IMR-90 (cell line): Measurements from ENCODE around the gene PLCD1. TPM values are rescaled to one million over a fixed set of nuclear protein-coding genes. Genes with fewer than 3 reads are reported as not detected.
A peak's percentile ranks its signal among the peaks of the same experiment; 100 is the strongest.

Experiments
- ATAC-seq: fragments of 200-7000 bp; cut with Tn5 transposase; 2 replicates; pipeline ENCODE4 v1.9.1; 2020; ENCODE audit warnings: low read depth, mild to moderate bottlenecking, moderate library complexity
- BruUV-seq: library from RNA; stranded (reverse); fragments of 400-500 nt; replicated peaks from 2 replicates; lab custom pipeline; 2021; lab: Mats Ljungman, UMichigan
- CTCF ChIA-PET: fragments of 300-600 bp; formaldehyde crosslinking; extraction: SDS; loops from one replicate; lab custom pipeline; 2021; ENCODE audit warnings: antibody characterized with exemption; lab: Yijun Ruan, JAX
- POLR2A ChIA-PET: fragments of 300-600 bp; sonication (Branson Sonifier 250); formaldehyde crosslinking; loops from one replicate; lab custom pipeline; 2022; ENCODE audit warnings: antibody characterized with exemption; ENCODE audit not compliant: unreplicated experiment; lab: Charles Lee
- DNase-seq: peaks from one replicate; pipeline ENCODE4 v3.0.0; 2013
- H2AFZ ChIP-seq: replicated peaks from 2 replicates; pipeline ENCODE3; 2013; ENCODE audit warnings: low read length, mild to moderate bottlenecking; ENCODE audit not compliant: poor library complexity
- H2AK5ac ChIP-seq: 2 replicates; pipeline ENCODE4 v1.6.1; 2013; ENCODE audit warnings: low read depth, low read length, inconsistent platforms
- H2AK9ac ChIP-seq: replicated peaks from 2 replicates; pipeline ENCODE3; 2013; ENCODE audit warnings: mild to moderate bottlenecking, low read depth, low read length, moderate library complexity; ENCODE audit not compliant: poor library complexity
- H2BK120ac ChIP-seq: 2 replicates; pipeline ENCODE4 v1.6.1; 2013; ENCODE audit warnings: low read depth, low read length, inconsistent platforms
- H2BK15ac ChIP-seq: 3 replicates; pipeline ENCODE4 v1.6.1; 2013; ENCODE audit warnings: low read depth, low read length, inconsistent platforms
- H2BK20ac ChIP-seq: 2 replicates; pipeline ENCODE4 v1.6.1; 2013; ENCODE audit warnings: low read depth, mild to moderate bottlenecking, inconsistent platforms, low read length, moderate library complexity
- H2BK5ac ChIP-seq: 2 replicates; pipeline ENCODE4 v1.6.1; 2013; ENCODE audit warnings: mild to moderate bottlenecking, low read depth, low read length, inconsistent platforms; ENCODE audit not compliant: poor library complexity, severe bottlenecking
- H3K14ac ChIP-seq: replicated peaks from 2 replicates; pipeline ENCODE4 v1.6.1; 2013; ENCODE audit warnings: low read depth, low read length, inconsistent platforms
- H3K18ac ChIP-seq: 2 replicates; pipeline ENCODE4 v1.6.1; 2013; ENCODE audit warnings: low read depth, low read length, control low read depth
- H3K23ac ChIP-seq: 2 replicates; pipeline ENCODE4 v1.6.1; 2013; ENCODE audit warnings: low read depth, low read length, inconsistent platforms
- H3K27ac ChIP-seq: 2 replicates; pipeline ENCODE4 v1.5.1; 2013; ENCODE audit warnings: mild to moderate bottlenecking, control low read depth, low read length; ENCODE audit not compliant: insufficient read depth
- H3K27me3 ChIP-seq: 2 replicates; pipeline ENCODE4 v1.6.1; 2013; ENCODE audit warnings: low read length; ENCODE audit not compliant: control insufficient read depth, insufficient read depth
- H3K36me3 ChIP-seq: 2 replicates; pipeline ENCODE4 v1.6.1; 2013; ENCODE audit warnings: low read length, mixed read lengths; ENCODE audit not compliant: control insufficient read depth, insufficient read depth
- H3K4ac ChIP-seq: 2 replicates; pipeline ENCODE4 v1.6.1; 2013; ENCODE audit warnings: low read depth, low read length, inconsistent platforms
- H3K4me1 ChIP-seq: 2 replicates; pipeline ENCODE4 v1.6.1; 2013; ENCODE audit warnings: low read length, mixed read lengths; ENCODE audit not compliant: control insufficient read depth, insufficient read depth
- H3K4me2 ChIP-seq: 2 replicates; pipeline ENCODE4 v1.6.1; 2013; ENCODE audit warnings: low read depth, mild to moderate bottlenecking, control low read depth, low read length, moderate library complexity
- H3K4me3 ChIP-seq: 2 replicates; pipeline ENCODE4 v1.5.1; 2013; ENCODE audit warnings: low read depth, mild to moderate bottlenecking, control low read depth, low read length, moderate library complexity; ENCODE audit not compliant: insufficient read depth
- H3K56ac ChIP-seq: 2 replicates; pipeline ENCODE4 v1.6.1; 2013; ENCODE audit warnings: low read length, inconsistent platforms; ENCODE audit not compliant: insufficient read depth; ENCODE audit errors: extremely low read depth
- H3K79me1 ChIP-seq, 2 experiments: 2 replicates each; pipeline ENCODE4 v1.6.1; 2013; ENCODE audit warnings: low read length in 2 of 2, inconsistent platforms in 1 of 2, low read depth in 1 of 2
- H3K9ac ChIP-seq: 2 replicates; pipeline ENCODE4 v1.6.1; 2013; ENCODE audit warnings: low read depth, low read length, control low read depth
- H3K9me1 ChIP-seq: 2 replicates; pipeline ENCODE4 v1.6.1; 2013; ENCODE audit warnings: low read length, inconsistent platforms; ENCODE audit not compliant: insufficient read depth
- H3K9me3 ChIP-seq: 2 replicates; pipeline ENCODE4 v1.6.1; 2013; ENCODE audit warnings: low read length; ENCODE audit not compliant: control insufficient read depth, insufficient read depth
- H4K20me1 ChIP-seq: 2 replicates; pipeline ENCODE4 v1.6.1; 2013; ENCODE audit warnings: low read length, inconsistent platforms; ENCODE audit not compliant: insufficient read depth
- H4K5ac ChIP-seq: 2 replicates; pipeline ENCODE4 v1.6.1; 2013; ENCODE audit warnings: mild to moderate bottlenecking, low read depth, low read length, control low read depth
- H4K8ac ChIP-seq, 2 experiments: 2 replicates each; pipeline ENCODE4 v1.6.1; 2013; ENCODE audit warnings: low read depth in 2 of 2, low read length in 2 of 2, control low read depth in 1 of 2, inconsistent platforms in 1 of 2
- H4K91ac ChIP-seq: 2 replicates; pipeline ENCODE4 v1.6.1; 2013; ENCODE audit warnings: low read depth, low read length, inconsistent platforms; ENCODE audit not compliant: insufficient read depth
- CEBPB ChIP-seq: IDR thresholded peaks from 2 replicates; pipeline ENCODE4 v1.6.1; 2012; ENCODE audit warnings: low read depth, low read length, improper control_type of control experiment
- CHD1 ChIP-seq: IDR thresholded peaks from 2 replicates; pipeline ENCODE4 v1.6.1; 2012; ENCODE audit warnings: low read depth, low read length, improper control_type of control experiment
- CTCF ChIP-seq: conservative IDR thresholded peaks from 2 replicates; pipeline ENCODE4 v1.5.1; 2012; ENCODE audit warnings: mild to moderate bottlenecking, low read depth, low read length, improper control_type of control experiment
- ELK1 ChIP-seq: fragments of 150-350 bp; IDR thresholded peaks from 2 replicates; pipeline ENCODE4 v1.6.1; 2016; ENCODE audit warnings: low read depth, mild to moderate bottlenecking, low read length, moderate library complexity, borderline replicate concordance
- FOS ChIP-seq: fragments of 150-350 bp; IDR thresholded peaks from 2 replicates; pipeline ENCODE4 v1.6.1; 2016; ENCODE audit warnings: low read depth, low read length
- MAFK ChIP-seq: IDR thresholded peaks from 2 replicates; pipeline ENCODE4 v1.6.1; 2012; ENCODE audit warnings: low read depth, low read length, improper control_type of control experiment
- MAZ ChIP-seq: IDR thresholded peaks from 2 replicates; pipeline ENCODE4 v1.6.1; 2012; ENCODE audit warnings: low read depth, mild to moderate bottlenecking, low read length, improper control_type of control experiment, moderate library complexity, borderline replicate concordance
- MXI1 ChIP-seq: IDR thresholded peaks from 2 replicates; pipeline ENCODE4 v1.6.1; 2012; ENCODE audit warnings: low read depth, mild to moderate bottlenecking, low read length, moderate library complexity, borderline replicate concordance
- NFE2L2 ChIP-seq: fragments of 150-350 bp; IDR thresholded peaks from 2 replicates; pipeline ENCODE4 v1.6.1; 2016; ENCODE audit warnings: low read depth, mild to moderate bottlenecking, low read length
- POLR2A ChIP-seq: IDR thresholded peaks from 2 replicates; pipeline ENCODE4 v1.6.1; 2012; ENCODE audit warnings: mild to moderate bottlenecking, low read depth, low read length
- RCOR1 ChIP-seq: IDR thresholded peaks from 2 replicates; pipeline ENCODE4 v1.6.1; 2012; ENCODE audit warnings: mild to moderate bottlenecking, low read length, improper control_type of control experiment; ENCODE audit not compliant: insufficient replicate concordance
- RFX5 ChIP-seq: IDR thresholded peaks from 2 replicates; pipeline ENCODE4 v1.8.0; 2012; ENCODE audit warnings: low read depth, mild to moderate bottlenecking, low read length, moderate library complexity
- SMC3 ChIP-seq: fragments of 150-350 bp; IDR thresholded peaks from 2 replicates; pipeline ENCODE4 v1.6.1; 2016; ENCODE audit warnings: low read depth, mild to moderate bottlenecking, antibody characterized with exemption, low read length, moderate library complexity
- USF2 ChIP-seq: fragments of 150-350 bp; IDR thresholded peaks from 2 replicates; pipeline ENCODE4 v1.6.1; 2017; ENCODE audit warnings: mild to moderate bottlenecking, antibody characterized with exemption, low read length, low read depth
- WGBS, 2 experiments: methylation state at CpG; one replicate each; pipeline versions ENCODE4 v1.1.5 to v1.1.7; 2013; ENCODE audit warnings: missing lambda C conversion rate in 2 of 2; ENCODE audit not compliant: insufficient read length in 1 of 2; ENCODE audit errors: extremely low coverage in 2 of 2; 5-methylcytosine and 5-hydroxymethylcytosine counted together
- dilution Hi-C: fragments of 300-500 bp; cut with HindIII; formaldehyde crosslinking; loops from one replicate; pipeline ENCODE4 v1.14.3; 2018; ENCODE audit warnings: low sequenced_read_pairs; ENCODE audit not compliant: unreplicated experiment
- in situ Hi-C: fragments of 300-500 bp; cut with MboI; formaldehyde crosslinking; loops from 3 replicates; pipeline ENCODE4 v1.14.3; 2019; ENCODE audit warnings: low sequenced_read_pairs, inconsistent platforms, mixed read lengths
- intact Hi-C: fragments of 100-400 bp; cut with micrococcal nuclease; formaldehyde crosslinking; loops from 2 replicates; pipeline ENCODE4 v1.10.0; 2022
- polyA plus RNA-seq, 3 experiments: library from polyadenylated mRNA; depleted of rRNA; stranded (reverse); fragments of >200 nt; gene quantifications; 2 replicates each; pipeline ENCODE4 v1.2.3, GENCODE V29; 2012; ENCODE audit warnings: low replicate concordance in 1 of 3
- total RNA-seq: library from RNA; depleted of rRNA; stranded (reverse); fragments of >200 nt; gene quantifications from 2 replicates; pipeline ENCODE4 v1.2.3, GENCODE V29; 2012

Gene PLCD1
- total and polyA plus RNA-seq, 2 of the 4 experiments (the other 2 are of a cell fraction): 14.9 to 16.3 TPM

GRCh38 chr3:38022896-38023709, 6.3 kb downstream of the PLCD1 start:
- Histone ChIP-seq H3K79me1 (peaks cover 0 to 25% of the 10 kb centered on the region in 2 experiments; a peak in 3 of 4 replicates), H2BK5ac (no peak overlapping the region), H3K23ac (peak overlapping the region; percentile 79), H3K36me3 (peaks cover 8% of the 10 kb centered on the region; the same call in 1 of the 2 replicates), H3K4me2 (peak overlapping the region; percentile 73; the same call in 1 of the 2 replicates), H3K4me3 (no peak overlapping the region), H3K9ac (peak overlapping the region; percentile 32; the same call in 1 of the 2 replicates), H3K56ac (no peak overlapping the region), H3K4ac (peak overlapping the region; percentile 42; the same call in 1 of the 2 replicates), H3K9me1 (peaks cover 18% of the 10 kb centered on the region), H3K14ac (peak overlapping the region; percentile 35; the same call in 1 of the 2 replicates), H4K20me1 (no peaks in the 10 kb centered on the region; the same call in none of the 2 replicates), H2AK9ac (peak overlapping the region; percentile 56), H4K5ac (no peak overlapping the region), H2AFZ (peak overlapping the region; percentile 93), H3K4me1 (peaks cover 2% of the 10 kb centered on the region; the same call in 1 of the 2 replicates), H3K9me3 (no peaks in the 10 kb centered on the region), H3K27me3 (no peaks in the 10 kb centered on the region), H2BK120ac (no peak overlapping the region), H2BK20ac (no peak overlapping the region), H4K8ac (peak overlapping the region in 1 of 2 experiments; percentile 59; a peak in 1 of 4 replicates), H2AK5ac (peak overlapping the region; percentile 88), H2BK15ac (no peak overlapping the region), H3K27ac (no peak overlapping the region), H4K91ac (no peak overlapping the region), H3K18ac (no peak overlapping the region)
- in situ Hi-C loops (no loop called here), intact Hi-C loops (no loop called here), dilution Hi-C loops (no loop called here)
- ATAC-seq (no peak), DNase-seq (no peak)
- WGBS, 2 experiments: no CpG with 5 or more reads among the region's 6 CpGs
- CTCF ChIA-PET: no interaction called here
- POLR2A ChIA-PET: no interaction called here
- no TSS peak for BruUV-seq
- no peak for TF ChIP-seq MAZ
- no peak for TF ChIP-seq MXI1
- TF ChIP-seq NFE2L2: no peak
- no peak for TF ChIP-seq SMC3
- TF ChIP-seq CTCF: no peak
- TF ChIP-seq RFX5: no peak
- TF ChIP-seq USF2: no peak
- no peak for TF ChIP-seq CHD1
- no peak for TF ChIP-seq POLR2A
- no peak for TF ChIP-seq FOS
- no peak for TF ChIP-seq RCOR1
- no peak for TF ChIP-seq MAFK
- no peak for TF ChIP-seq ELK1
- TF ChIP-seq CEBPB: no peak
